Stimulated activated CD4-positive, alpha-beta T cell treated with anti-CD3 and anti-CD28 coated beads, Interleukin-12 subunit alpha, Interleukin-12 subunit beta, amount 100 ng/mL, for 48 hours (primary cell): ENCODE data around the gene JOSD2.
A peak's percentile ranks its signal among the peaks of the same experiment; 100 is the strongest.
"Not testable (repeated sequence)": the region's sequence is repeated elsewhere in the genome, so short reads cannot be mapped to it uniquely, and the experiment has no call there.

Experiments
- DNase-seq, 3 donors: peaks; one replicate each; pipeline ENCODE4 v3.0.0-alpha.2; 2020; ENCODE audit warnings: low read depth in 2 of 3, low spot score in 1 of 3

JOSD2 gene

GRCh38 chr19:50547385-50548190, 36.6 kb upstream of the JOSD2 start:
- DNase-seq: no peak

- no peak for DNase-seq
Measured at GRCh38 chr19:50546527-50547221, 35.7 kb upstream of the JOSD2 start.

GRCh38 chr19:50542943-50543342, 32.0 kb upstream of the JOSD2 start:
- no peak for DNase-seq

- peak; percentile 51 to 66 (median 66) for DNase-seq
Measured at GRCh38 chr19:50537769-50538230, 26.8 kb upstream of the JOSD2 start.

- DNase-seq: no peak
Measured at GRCh38 chr19:50537306-50537685, 26.3 kb upstream of the JOSD2 start.

- no peak for DNase-seq
Measured at GRCh38 chr19:50536662-50537305, 25.8 kb upstream of the JOSD2 start.

GRCh38 chr19:50535672-50536187, 24.7 kb upstream of the JOSD2 start:
- no peak for DNase-seq

GRCh38 chr19:50534478-50534877, 23.5 kb upstream of the JOSD2 start:
- no peak for DNase-seq

- DNase-seq: no peak
Measured at GRCh38 chr19:50532952-50533351, 22.0 kb upstream of the JOSD2 start.

- DNase-seq: no peak
Measured at GRCh38 chr19:50531171-50531612, 20.2 kb upstream of the JOSD2 start.

- DNase-seq: not testable (repeated sequence)
Measured at GRCh38 chr19:50528052-50528451, 17.1 kb upstream of the JOSD2 start.

- no peak for DNase-seq
Measured at GRCh38 chr19:50522881-50523280, 11.9 kb upstream of the JOSD2 start.

- no peak for DNase-seq
Measured at GRCh38 chr19:50520822-50521465, 10.0 kb upstream of the JOSD2 start.

GRCh38 chr19:50519006-50519575, 8.1 kb upstream of the JOSD2 start:
- no peak for DNase-seq

GRCh38 chr19:50518091-50519005, 7.4 kb upstream of the JOSD2 start:
- DNase-seq: no peak

- no peak for DNase-seq
Measured at GRCh38 chr19:50517704-50518075, 6.7 kb upstream of the JOSD2 start.

GRCh38 chr19:50516964-50517703, 6.1 kb upstream of the JOSD2 start:
- no peak for DNase-seq

- DNase-seq: no peak
Measured at GRCh38 chr19:50516456-50516855, 5.5 kb upstream of the JOSD2 start.

GRCh38 chr19:50515168-50515561, 4.2 kb upstream of the JOSD2 start:
- DNase-seq: no peak
